HL-60 (cell line): ENCODE measurements around the gene ACOT13.

Experiments
- DNase-seq, 2 experiments: peaks; one replicate each; pipeline ENCODE4 v3.0.0-alpha.2; 2010 to 2020; ENCODE audit warnings: low read depth in 1 of 2, low spot score in 1 of 2
- H3K27ac ChIP-seq: fragments of 250-450 bp; sonication (Bioruptor Pico); replicated peaks from 2 replicates; pipeline ENCODE4 v1.5.1; 2020; ENCODE audit warnings: mild to moderate bottlenecking, moderate library complexity
- H3K27me3 ChIP-seq: fragments of 250-450 bp; sonication (Bioruptor Pico); 2 replicates; pipeline ENCODE4 v1.5.1; 2021; ENCODE audit warnings: mild to moderate bottlenecking, moderate library complexity; ENCODE audit not compliant: insufficient read depth, poor library complexity, severe bottlenecking
- H3K4me3 ChIP-seq: replicated peaks from 2 replicates; pipeline ENCODE4 v1.5.1; 2011; ENCODE audit warnings: mild to moderate bottlenecking, control low read depth, low read length; ENCODE audit not compliant: insufficient read depth
- GABPA ChIP-seq: IDR thresholded peaks from 2 replicates; pipeline ENCODE4 v1.6.1; 2012; ENCODE audit warnings: low read depth
- POLR2AphosphoS5 ChIP-seq: IDR thresholded peaks from 2 replicates; pipeline ENCODE4 v1.6.1; 2012; ENCODE audit warnings: low read depth
- SPI1 ChIP-seq: IDR thresholded peaks from 2 replicates; pipeline ENCODE4 v1.6.1; 2012; ENCODE audit warnings: low read depth, mild to moderate bottlenecking, borderline replicate concordance
- TF ChIP-seq, protein P1 (sequence below): IDR thresholded peaks from 2 replicates; pipeline ENCODE4 v1.6.1; 2012; ENCODE audit warnings: low read depth; ENCODE audit not compliant: insufficient replicate concordance
- TF ChIP-seq, protein P2 (sequence below): IDR thresholded peaks from one replicate; pipeline ENCODE4 v1.5.1; 2011; ENCODE audit warnings: low read length, control low read depth, inconsistent platforms; ENCODE audit not compliant: insufficient read depth

Gene ACOT13

DNA sequence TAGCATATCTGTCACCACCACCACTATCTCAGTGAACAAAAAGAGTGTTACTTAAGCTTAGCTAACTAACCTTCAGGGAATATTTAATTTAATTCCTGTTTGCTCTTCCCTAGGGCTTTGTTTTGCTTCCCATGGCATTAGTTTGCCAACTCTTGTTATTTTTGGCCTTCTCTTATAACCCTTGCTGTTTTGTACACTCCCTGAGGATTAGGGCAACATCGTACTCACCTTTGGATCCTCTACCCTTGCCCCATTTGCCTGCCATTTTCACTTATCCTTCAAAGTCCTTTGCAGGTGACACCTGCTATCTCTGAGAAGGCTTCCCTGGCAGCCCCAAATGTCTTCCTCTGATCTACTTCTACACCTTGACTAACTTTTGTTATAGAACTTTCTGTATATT lies 23.7 kb downstream of the ACOT13 start:
- Histone ChIP-seq H3K27me3 (no peaks in the 10 kb centered on the region), H3K27ac (no peak overlapping the region), H3K4me3 (no peak overlapping the region)
- no peak for DNase-seq
- TF ChIP-seq, protein P1, sequence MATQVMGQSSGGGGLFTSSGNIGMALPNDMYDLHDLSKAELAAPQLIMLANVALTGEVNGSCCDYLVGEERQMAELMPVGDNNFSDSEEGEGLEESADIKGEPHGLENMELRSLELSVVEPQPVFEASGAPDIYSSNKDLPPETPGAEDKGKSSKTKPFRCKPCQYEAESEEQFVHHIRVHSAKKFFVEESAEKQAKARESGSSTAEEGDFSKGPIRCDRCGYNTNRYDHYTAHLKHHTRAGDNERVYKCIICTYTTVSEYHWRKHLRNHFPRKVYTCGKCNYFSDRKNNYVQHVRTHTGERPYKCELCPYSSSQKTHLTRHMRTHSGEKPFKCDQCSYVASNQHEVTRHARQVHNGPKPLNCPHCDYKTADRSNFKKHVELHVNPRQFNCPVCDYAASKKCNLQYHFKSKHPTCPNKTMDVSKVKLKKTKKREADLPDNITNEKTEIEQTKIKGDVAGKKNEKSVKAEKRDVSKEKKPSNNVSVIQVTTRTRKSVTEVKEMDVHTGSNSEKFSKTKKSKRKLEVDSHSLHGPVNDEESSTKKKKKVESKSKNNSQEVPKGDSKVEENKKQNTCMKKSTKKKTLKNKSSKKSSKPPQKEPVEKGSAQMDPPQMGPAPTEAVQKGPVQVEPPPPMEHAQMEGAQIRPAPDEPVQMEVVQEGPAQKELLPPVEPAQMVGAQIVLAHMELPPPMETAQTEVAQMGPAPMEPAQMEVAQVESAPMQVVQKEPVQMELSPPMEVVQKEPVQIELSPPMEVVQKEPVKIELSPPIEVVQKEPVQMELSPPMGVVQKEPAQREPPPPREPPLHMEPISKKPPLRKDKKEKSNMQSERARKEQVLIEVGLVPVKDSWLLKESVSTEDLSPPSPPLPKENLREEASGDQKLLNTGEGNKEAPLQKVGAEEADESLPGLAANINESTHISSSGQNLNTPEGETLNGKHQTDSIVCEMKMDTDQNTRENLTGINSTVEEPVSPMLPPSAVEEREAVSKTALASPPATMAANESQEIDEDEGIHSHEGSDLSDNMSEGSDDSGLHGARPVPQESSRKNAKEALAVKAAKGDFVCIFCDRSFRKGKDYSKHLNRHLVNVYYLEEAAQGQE = no peak
- TF ChIP-seq SPI1 (no peak), POLR2AphosphoS5 (no peak), GABPA (no peak)
- TF ChIP-seq, protein P2, sequence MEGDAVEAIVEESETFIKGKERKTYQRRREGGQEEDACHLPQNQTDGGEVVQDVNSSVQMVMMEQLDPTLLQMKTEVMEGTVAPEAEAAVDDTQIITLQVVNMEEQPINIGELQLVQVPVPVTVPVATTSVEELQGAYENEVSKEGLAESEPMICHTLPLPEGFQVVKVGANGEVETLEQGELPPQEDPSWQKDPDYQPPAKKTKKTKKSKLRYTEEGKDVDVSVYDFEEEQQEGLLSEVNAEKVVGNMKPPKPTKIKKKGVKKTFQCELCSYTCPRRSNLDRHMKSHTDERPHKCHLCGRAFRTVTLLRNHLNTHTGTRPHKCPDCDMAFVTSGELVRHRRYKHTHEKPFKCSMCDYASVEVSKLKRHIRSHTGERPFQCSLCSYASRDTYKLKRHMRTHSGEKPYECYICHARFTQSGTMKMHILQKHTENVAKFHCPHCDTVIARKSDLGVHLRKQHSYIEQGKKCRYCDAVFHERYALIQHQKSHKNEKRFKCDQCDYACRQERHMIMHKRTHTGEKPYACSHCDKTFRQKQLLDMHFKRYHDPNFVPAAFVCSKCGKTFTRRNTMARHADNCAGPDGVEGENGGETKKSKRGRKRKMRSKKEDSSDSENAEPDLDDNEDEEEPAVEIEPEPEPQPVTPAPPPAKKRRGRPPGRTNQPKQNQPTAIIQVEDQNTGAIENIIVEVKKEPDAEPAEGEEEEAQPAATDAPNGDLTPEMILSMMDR = no peak

DNA sequence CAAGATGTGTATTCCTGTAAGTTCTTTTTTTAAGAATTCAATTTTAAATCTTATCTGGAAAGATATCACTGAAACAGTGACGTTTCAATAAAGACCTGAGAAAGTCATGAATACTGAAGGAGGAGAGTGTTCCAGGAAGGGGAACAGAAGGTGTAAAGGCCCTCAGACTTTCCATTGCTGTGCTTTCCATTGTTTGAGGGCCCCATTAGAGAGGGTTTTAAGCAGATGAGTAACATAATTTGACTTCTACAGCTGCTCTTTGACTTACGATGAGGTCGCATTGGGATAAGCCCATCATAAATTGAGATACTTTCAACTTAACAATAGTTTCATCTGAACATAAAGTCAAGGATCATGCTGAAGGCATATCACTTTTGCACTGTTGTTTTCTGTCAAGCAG lies 24.7 kb downstream of the ACOT13 start:
- H3K4me3 ChIP-seq = no peak overlapping the region
- H3K27me3 ChIP-seq = no peaks in the 10 kb centered on the region
- no peak for DNase-seq
- H3K27ac ChIP-seq = no peak overlapping the region
- TF ChIP-seq, protein P1 = no peak
- TF ChIP-seq POLR2AphosphoS5 = no peak
- no peak for TF ChIP-seq SPI1
- TF ChIP-seq, protein P2 = no peak
- TF ChIP-seq GABPA = no peak

DNA sequence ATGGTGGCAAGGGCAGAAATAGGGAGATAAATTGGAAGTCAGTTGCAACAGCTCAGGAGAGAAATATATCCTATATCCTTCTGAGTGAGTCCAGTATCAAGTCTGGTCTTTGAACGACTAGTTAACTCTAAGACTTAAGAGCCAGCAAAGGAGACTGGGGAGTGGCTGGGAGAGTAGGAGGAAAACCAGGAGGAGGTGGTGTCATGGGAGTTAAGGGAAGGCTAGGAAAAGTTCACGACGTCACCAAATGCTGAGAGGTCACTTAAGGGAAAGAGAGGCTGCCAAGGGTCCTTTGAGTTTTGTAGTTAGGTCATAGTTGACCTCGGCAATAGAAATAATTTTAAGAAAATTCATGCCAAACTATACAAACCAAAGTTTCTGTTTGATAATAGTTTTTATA lies 25.1 kb downstream of the ACOT13 start:
- TF ChIP-seq, protein P1 = no peak
- TF ChIP-seq, protein P2 = no peak
- TF ChIP-seq SPI1 (no peak), POLR2AphosphoS5 (no peak), GABPA (no peak)
- no peak for DNase-seq
- no peak overlapping the region for H3K4me3 ChIP-seq
- no peak overlapping the region for H3K27ac ChIP-seq
- H3K27me3 ChIP-seq = no peaks in the 10 kb centered on the region
